ENCODE results near the gene IL24.

Gene IL24

GRCh38 chr1:206866062-206866461 lies 31.2 kb upstream of the IL24 start:
- Histone ChIP-seq H3K4me1 (ENCODE audit: insufficient read depth, low read length) (no peaks in the 10 kb centered on the region), H3K4me3 (ENCODE audit: low read length) (no peak overlapping the region), H3K27me3 (ENCODE audit: insufficient read depth, low read length) (peaks cover 4% of the 10 kb centered on the region), H2AFZ (ENCODE audit: low read depth, low read length) (no peak overlapping the region), H3K36me3 (ENCODE audit: insufficient read depth, low read length) (no peaks in the 10 kb centered on the region), H3K9me3 (ENCODE audit: low read length) (no peaks in the 10 kb centered on the region)

GRCh38 chr1:206867239-206867638 lies 30.0 kb upstream of the IL24 start:
- Histone ChIP-seq H3K4me3 (ENCODE audit: low read length) (no peak overlapping the region), H2AFZ (ENCODE audit: low read depth, low read length) (no peak overlapping the region), H3K27me3 (ENCODE audit: insufficient read depth, low read length) (no peaks in the 10 kb centered on the region), H3K4me1 (ENCODE audit: insufficient read depth, low read length) (no peaks in the 10 kb centered on the region), H3K36me3 (ENCODE audit: insufficient read depth, low read length) (no peaks in the 10 kb centered on the region), H3K9me3 (ENCODE audit: low read length) (no peaks in the 10 kb centered on the region)

GRCh38 chr1:206867716-206868115 lies 29.5 kb upstream of the IL24 start:
- no peaks in the 10 kb centered on the region for H3K27me3 ChIP-seq (ENCODE audit: insufficient read depth, low read length)
- H3K9me3 ChIP-seq (ENCODE audit: low read length) = no peaks in the 10 kb centered on the region
- H3K4me3 ChIP-seq (ENCODE audit: low read length) = no peak overlapping the region
- no peaks in the 10 kb centered on the region for H3K36me3 ChIP-seq (ENCODE audit: insufficient read depth, low read length)
- H2AFZ ChIP-seq (ENCODE audit: low read depth, low read length) = no peak overlapping the region
- no peaks in the 10 kb centered on the region for H3K4me1 ChIP-seq (ENCODE audit: insufficient read depth, low read length)

- H3K27me3 ChIP-seq (ENCODE audit: insufficient read depth, low read length) = no peaks in the 10 kb centered on the region
- no peaks in the 10 kb centered on the region for H3K9me3 ChIP-seq (ENCODE audit: low read length)
- H3K4me1 ChIP-seq (ENCODE audit: insufficient read depth, low read length) = no peaks in the 10 kb centered on the region
- no peak overlapping the region for H3K4me3 ChIP-seq (ENCODE audit: low read length)
- no peak overlapping the region for H2AFZ ChIP-seq (ENCODE audit: low read depth, low read length)
- H3K36me3 ChIP-seq (ENCODE audit: insufficient read depth, low read length) = no peaks in the 10 kb centered on the region
Measured at GRCh38 chr1:206868264-206868663, 29.0 kb upstream of the IL24 start.

DNA sequence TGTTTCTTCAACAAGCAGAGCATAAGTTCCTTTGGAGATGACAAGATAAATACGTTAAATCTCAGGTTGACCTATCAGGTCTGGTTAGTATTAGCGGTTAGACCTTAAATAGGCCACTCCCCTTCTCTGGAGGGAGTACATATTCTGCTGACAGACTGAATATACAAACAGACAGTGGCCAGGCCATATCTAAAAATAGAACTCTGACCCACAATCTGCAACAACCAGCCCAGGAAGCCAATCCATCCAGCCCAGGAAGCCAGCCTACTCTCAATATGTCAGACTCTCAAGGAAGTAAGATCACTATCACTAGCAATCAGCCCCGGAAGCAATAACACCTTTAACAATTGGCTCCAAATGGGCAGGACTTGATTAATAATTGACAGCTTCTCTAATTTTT lies 25.1 kb upstream of the IL24 start:
- Histone ChIP-seq H3K9me3 (ENCODE audit: low read length) (no peaks in the 10 kb centered on the region), H3K4me1 (ENCODE audit: insufficient read depth, low read length) (no peaks in the 10 kb centered on the region), H2AFZ (ENCODE audit: low read depth, low read length) (no peak overlapping the region), H3K36me3 (ENCODE audit: insufficient read depth, low read length) (no peaks in the 10 kb centered on the region), H3K4me3 (ENCODE audit: low read length) (no peak overlapping the region), H3K27me3 (ENCODE audit: insufficient read depth, low read length) (no peaks in the 10 kb centered on the region)

DNA sequence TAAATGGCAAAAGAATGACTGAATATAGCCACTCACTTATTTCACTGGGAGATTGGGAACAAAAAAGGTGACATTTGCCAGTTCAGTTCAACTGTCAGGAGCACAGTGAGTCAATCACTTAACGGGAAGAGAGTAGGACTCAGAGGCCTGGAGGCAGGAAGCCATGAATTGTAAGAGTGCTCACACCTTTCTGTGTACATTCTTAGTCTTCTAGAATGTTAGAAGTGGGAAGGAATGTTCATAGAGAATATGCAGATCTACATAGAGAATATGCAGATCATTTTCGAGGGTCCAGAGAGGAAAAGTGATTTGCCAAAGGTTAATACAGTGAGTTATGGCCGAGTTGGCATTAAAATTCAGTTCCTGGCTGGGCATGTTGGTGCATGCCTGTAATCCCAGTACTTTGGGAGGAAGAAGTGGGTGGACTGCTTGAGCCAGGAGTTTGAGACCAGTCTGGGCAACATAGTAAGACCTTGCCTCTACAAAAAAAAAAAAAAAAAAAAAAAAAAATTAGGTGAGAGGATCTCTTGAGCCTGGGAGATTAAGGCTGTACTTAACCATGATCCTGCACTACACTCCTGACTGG lies 23.5 kb upstream of the IL24 start:
- no peaks in the 10 kb centered on the region for H3K9me3 ChIP-seq (ENCODE audit: low read length)
- H2AFZ ChIP-seq (ENCODE audit: low read depth, low read length) = no peak overlapping the region
- no peaks in the 10 kb centered on the region for H3K36me3 ChIP-seq (ENCODE audit: insufficient read depth, low read length)
- no peaks in the 10 kb centered on the region for H3K27me3 ChIP-seq (ENCODE audit: insufficient read depth, low read length)
- H3K4me3 ChIP-seq (ENCODE audit: low read length) = no peak overlapping the region
- no peaks in the 10 kb centered on the region for H3K4me1 ChIP-seq (ENCODE audit: insufficient read depth, low read length)

DNA sequence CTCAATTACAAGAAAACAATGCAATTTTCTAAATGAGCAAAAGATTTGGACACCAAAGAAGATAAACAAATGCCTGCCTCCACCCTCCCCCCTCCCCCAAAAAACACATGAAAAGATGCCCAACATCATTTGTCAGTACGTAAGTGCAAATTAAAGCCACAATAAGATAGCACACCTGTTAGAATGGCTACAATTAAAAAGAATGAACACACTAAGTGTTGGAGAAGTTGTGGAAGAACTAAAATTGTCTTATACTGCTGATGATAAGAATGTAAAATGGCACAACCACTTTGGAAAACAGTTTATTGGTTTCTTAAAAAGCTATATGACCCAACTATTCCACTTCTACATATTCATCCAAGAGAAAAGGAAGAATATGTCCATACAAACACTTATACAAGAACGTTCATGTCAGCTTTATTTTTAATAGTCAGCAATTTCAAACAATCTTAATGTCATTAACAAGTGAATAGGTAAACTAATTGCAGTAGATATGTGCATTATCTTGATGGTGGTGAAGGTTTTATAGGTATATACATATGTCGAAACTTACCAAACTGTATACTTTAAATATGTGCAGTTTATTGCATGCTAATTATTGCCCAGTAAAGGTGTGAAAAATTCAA lies 21.4 kb upstream of the IL24 start:
- Histone ChIP-seq H3K4me3 (ENCODE audit: low read length) (no peak overlapping the region), H3K4me1 (ENCODE audit: insufficient read depth, low read length) (no peaks in the 10 kb centered on the region), H3K9me3 (ENCODE audit: low read length) (no peaks in the 10 kb centered on the region), H2AFZ (ENCODE audit: low read depth, low read length) (no peak overlapping the region), H3K36me3 (ENCODE audit: insufficient read depth, low read length) (no peaks in the 10 kb centered on the region), H3K27me3 (ENCODE audit: insufficient read depth, low read length) (no peaks in the 10 kb centered on the region)

GRCh38 chr1:206878456-206878855 lies 18.8 kb upstream of the IL24 start:
- H3K36me3 ChIP-seq (ENCODE audit: insufficient read depth, low read length) = no peaks in the 10 kb centered on the region
- no peaks in the 10 kb centered on the region for H3K9me3 ChIP-seq (ENCODE audit: low read length)
- no peak overlapping the region for H2AFZ ChIP-seq (ENCODE audit: low read depth, low read length)
- no peaks in the 10 kb centered on the region for H3K4me1 ChIP-seq (ENCODE audit: insufficient read depth, low read length)
- no peak overlapping the region for H3K4me3 ChIP-seq (ENCODE audit: low read length)
- no peaks in the 10 kb centered on the region for H3K27me3 ChIP-seq (ENCODE audit: insufficient read depth, low read length)

DNA sequence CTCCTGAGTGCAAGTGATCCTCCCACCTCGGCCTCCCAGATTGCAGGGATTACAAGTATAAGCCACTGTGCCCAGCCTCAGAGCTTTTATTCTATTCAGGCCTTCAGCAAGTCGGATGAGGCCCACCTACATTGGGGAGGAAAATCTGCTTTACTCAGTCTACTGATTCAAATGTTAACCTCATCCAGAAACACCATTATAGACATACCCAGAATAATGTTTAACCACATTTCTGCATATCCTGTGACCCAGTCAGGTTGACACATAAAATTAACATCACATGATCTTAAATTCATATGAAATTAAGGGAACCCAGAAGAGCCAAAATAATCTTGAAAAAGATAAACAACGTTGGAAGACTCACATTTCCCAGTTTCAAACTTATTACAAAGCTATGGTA lies 16.9 kb upstream of the IL24 start:
- no peaks in the 10 kb centered on the region for H3K36me3 ChIP-seq (ENCODE audit: insufficient read depth, low read length)
- no peak overlapping the region for H3K4me3 ChIP-seq (ENCODE audit: low read length)
- no peak overlapping the region for H2AFZ ChIP-seq (ENCODE audit: low read depth, low read length)
- no peaks in the 10 kb centered on the region for H3K4me1 ChIP-seq (ENCODE audit: insufficient read depth, low read length)
- H3K27me3 ChIP-seq (ENCODE audit: insufficient read depth, low read length) = no peaks in the 10 kb centered on the region
- no peaks in the 10 kb centered on the region for H3K9me3 ChIP-seq (ENCODE audit: low read length)

DNA sequence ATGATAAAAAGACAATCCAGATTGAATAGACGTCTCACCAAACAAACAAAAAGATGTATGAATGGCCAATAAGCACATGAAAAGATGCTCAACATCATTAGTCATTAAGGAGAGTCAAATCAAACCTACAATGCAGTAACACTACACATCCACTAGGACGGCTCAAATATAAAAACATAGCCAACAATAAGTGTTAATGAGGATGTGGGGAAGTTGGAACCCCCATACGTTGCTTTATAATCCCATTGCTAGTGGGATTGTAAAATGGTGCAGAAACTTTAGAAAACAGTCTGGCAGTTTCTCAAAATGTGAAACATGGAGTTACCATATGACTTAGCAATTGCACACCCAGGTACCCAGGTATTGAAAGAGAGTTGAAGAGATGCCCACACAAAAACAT lies 14.7 kb upstream of the IL24 start:
- H3K4me3 ChIP-seq (ENCODE audit: low read length) = no peak overlapping the region
- no peaks in the 10 kb centered on the region for H3K4me1 ChIP-seq (ENCODE audit: insufficient read depth, low read length)
- H3K36me3 ChIP-seq (ENCODE audit: insufficient read depth, low read length) = no peaks in the 10 kb centered on the region
- no peaks in the 10 kb centered on the region for H3K9me3 ChIP-seq (ENCODE audit: low read length)
- no peak overlapping the region for H2AFZ ChIP-seq (ENCODE audit: low read depth, low read length)
- H3K27me3 ChIP-seq (ENCODE audit: insufficient read depth, low read length) = peaks cover 2% of the 10 kb centered on the region

DNA sequence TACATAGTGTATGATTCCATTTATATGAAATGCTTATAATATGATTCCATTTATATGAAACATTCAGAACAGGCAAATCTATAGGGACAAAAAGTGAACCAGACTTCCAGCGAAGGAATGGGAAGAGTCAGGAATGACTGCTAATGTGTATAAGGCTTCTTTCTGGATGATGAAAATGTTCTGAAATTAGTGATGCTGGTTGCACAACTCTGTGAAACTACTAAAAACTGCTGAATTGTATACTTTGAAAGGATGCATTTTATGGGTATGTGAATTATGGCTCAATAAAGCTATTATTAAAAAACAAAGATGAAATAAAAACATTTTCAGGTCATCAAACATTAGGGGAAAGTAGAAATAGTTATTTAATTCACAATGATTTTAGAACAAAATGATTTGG lies 14.1 kb upstream of the IL24 start:
- no peak overlapping the region for H3K4me3 ChIP-seq (ENCODE audit: low read length)
- H3K4me1 ChIP-seq (ENCODE audit: insufficient read depth, low read length) = no peaks in the 10 kb centered on the region
- no peaks in the 10 kb centered on the region for H3K9me3 ChIP-seq (ENCODE audit: low read length)
- H3K27me3 ChIP-seq (ENCODE audit: insufficient read depth, low read length) = peaks cover 2% of the 10 kb centered on the region
- H3K36me3 ChIP-seq (ENCODE audit: insufficient read depth, low read length) = no peaks in the 10 kb centered on the region
- H2AFZ ChIP-seq (ENCODE audit: low read depth, low read length) = no peak overlapping the region

DNA sequence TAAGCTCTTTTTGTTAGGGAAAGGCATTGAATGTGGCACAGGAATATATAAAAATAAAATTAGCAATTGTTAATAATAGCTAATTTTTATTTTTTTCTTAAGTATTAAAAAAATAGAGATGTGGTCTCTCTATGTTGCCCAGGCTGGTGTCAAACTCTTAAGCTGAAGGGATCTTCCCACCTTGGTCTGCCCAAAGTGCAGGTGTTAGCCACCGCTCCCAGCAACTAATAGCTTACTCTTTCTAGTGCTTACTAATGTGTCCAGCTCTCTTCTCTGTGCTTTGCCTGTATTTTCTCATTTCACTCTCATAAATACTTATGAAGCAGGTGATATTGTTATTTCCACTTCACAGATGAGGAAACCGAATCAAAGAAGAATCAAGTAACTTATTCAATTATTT lies 13.4 kb upstream of the IL24 start:
- H3K4me1 ChIP-seq (ENCODE audit: insufficient read depth, low read length) = no peaks in the 10 kb centered on the region
- no peak overlapping the region for H2AFZ ChIP-seq (ENCODE audit: low read depth, low read length)
- H3K27me3 ChIP-seq (ENCODE audit: insufficient read depth, low read length) = peaks cover 2% of the 10 kb centered on the region
- H3K9me3 ChIP-seq (ENCODE audit: low read length) = no peaks in the 10 kb centered on the region
- H3K4me3 ChIP-seq (ENCODE audit: low read length) = no peak overlapping the region
- H3K36me3 ChIP-seq (ENCODE audit: insufficient read depth, low read length) = no peaks in the 10 kb centered on the region

- no peaks in the 10 kb centered on the region for H3K9me3 ChIP-seq (ENCODE audit: low read length)
- peaks cover 9% of the 10 kb centered on the region for H3K27me3 ChIP-seq (ENCODE audit: insufficient read depth, low read length)
- no peak overlapping the region for H2AFZ ChIP-seq (ENCODE audit: low read depth, low read length)
- H3K36me3 ChIP-seq (ENCODE audit: insufficient read depth, low read length) = no peaks in the 10 kb centered on the region
- no peak overlapping the region for H3K4me3 ChIP-seq (ENCODE audit: low read length)
- no peaks in the 10 kb centered on the region for H3K4me1 ChIP-seq (ENCODE audit: insufficient read depth, low read length)
Measured at GRCh38 chr1:206885341-206886060, 11.7 kb upstream of the IL24 start.

Measured in neuron (in vitro differentiated cells).